ENCODE results near the gene MED13L. TPM values are rescaled to one million over a fixed set of nuclear protein-coding genes. Genes with fewer than 3 reads are reported as not detected.

MED13L gene

GRCh38 chr12:115920395-115921183 lies 356.9 kb downstream of the MED13L start:
- no peaks in the 10 kb centered on the region for H3K36me3 ChIP-seq (ENCODE audit: insufficient read depth, low read length)
- H3K4me1 ChIP-seq (ENCODE audit: control insufficient read depth, insufficient read depth, low read length): peaks cover 8% of the 10 kb centered on the region
- H3K9me3 ChIP-seq (replicated peaks; ENCODE audit: low read length): peaks cover 9% of the 10 kb centered on the region
- H3K27me3 ChIP-seq (ENCODE audit: control insufficient read depth, insufficient read depth, low read length): peaks cover 26% of the 10 kb centered on the region
- no peak overlapping the region for H3K4me3 ChIP-seq (ENCODE audit: low read length)
- H3K4me2 ChIP-seq (ENCODE audit: low read length): no peak overlapping the region
- no peak overlapping the region for H3K9ac ChIP-seq (ENCODE audit: low read depth, low read length)

GRCh38 chr12:115918763-115919162 lies 358.7 kb downstream of the MED13L start:
- peaks cover 9% of the 10 kb centered on the region for H3K9me3 ChIP-seq (replicated peaks; ENCODE audit: low read length)
- H3K4me1 ChIP-seq (ENCODE audit: control insufficient read depth, insufficient read depth, low read length): peaks cover 8% of the 10 kb centered on the region
- no peak overlapping the region for H3K9ac ChIP-seq (ENCODE audit: low read depth, low read length)
- H3K4me2 ChIP-seq (ENCODE audit: low read length): no peak overlapping the region
- H3K36me3 ChIP-seq (ENCODE audit: insufficient read depth, low read length): no peaks in the 10 kb centered on the region
- no peak overlapping the region for H3K4me3 ChIP-seq (ENCODE audit: low read length)
- peaks cover 24% of the 10 kb centered on the region for H3K27me3 ChIP-seq (ENCODE audit: control insufficient read depth, insufficient read depth, low read length)

GRCh38 chr12:115916910-115917668 lies 360.4 kb downstream of the MED13L start:
- no peak overlapping the region for H3K4me3 ChIP-seq (ENCODE audit: low read length)
- H3K4me1 ChIP-seq (ENCODE audit: control insufficient read depth, insufficient read depth, low read length): peaks cover 8% of the 10 kb centered on the region
- peak overlapping the region; percentile 57 for H3K4me2 ChIP-seq (ENCODE audit: low read length)
- H3K9me3 ChIP-seq (replicated peaks; ENCODE audit: low read length): no peaks in the 10 kb centered on the region
- H3K9ac ChIP-seq (ENCODE audit: low read depth, low read length): no peak overlapping the region
- H3K36me3 ChIP-seq (ENCODE audit: insufficient read depth, low read length): no peaks in the 10 kb centered on the region
- peaks cover 31% of the 10 kb centered on the region for H3K27me3 ChIP-seq (ENCODE audit: control insufficient read depth, insufficient read depth, low read length)

GRCh38 chr12:115914122-115914521 lies 363.4 kb downstream of the MED13L start:
- H3K9me3 ChIP-seq (replicated peaks; ENCODE audit: low read length): no peaks in the 10 kb centered on the region
- no peak overlapping the region for H3K4me2 ChIP-seq (ENCODE audit: low read length)
- no peak overlapping the region for H3K9ac ChIP-seq (ENCODE audit: low read depth, low read length)
- no peaks in the 10 kb centered on the region for H3K36me3 ChIP-seq (ENCODE audit: insufficient read depth, low read length)
- peaks cover 36% of the 10 kb centered on the region for H3K27me3 ChIP-seq (ENCODE audit: control insufficient read depth, insufficient read depth, low read length)
- H3K4me3 ChIP-seq (ENCODE audit: low read length): no peak overlapping the region
- H3K4me1 ChIP-seq (ENCODE audit: control insufficient read depth, insufficient read depth, low read length): no peaks in the 10 kb centered on the region

GRCh38 chr12:115912440-115912839 lies 365.1 kb downstream of the MED13L start:
- H3K27me3 ChIP-seq (ENCODE audit: control insufficient read depth, insufficient read depth, low read length): peaks cover 28% of the 10 kb centered on the region
- H3K9ac ChIP-seq (ENCODE audit: low read depth, low read length): no peak overlapping the region
- no peaks in the 10 kb centered on the region for H3K9me3 ChIP-seq (replicated peaks; ENCODE audit: low read length)
- H3K4me3 ChIP-seq (ENCODE audit: low read length): no peak overlapping the region
- no peaks in the 10 kb centered on the region for H3K36me3 ChIP-seq (ENCODE audit: insufficient read depth, low read length)
- H3K4me1 ChIP-seq (ENCODE audit: control insufficient read depth, insufficient read depth, low read length): no peaks in the 10 kb centered on the region
- no peak overlapping the region for H3K4me2 ChIP-seq (ENCODE audit: low read length)

GRCh38 chr12:115911360-115911759 lies 366.1 kb downstream of the MED13L start:
- no peaks in the 10 kb centered on the region for H3K36me3 ChIP-seq (ENCODE audit: insufficient read depth, low read length)
- peaks cover 22% of the 10 kb centered on the region for H3K27me3 ChIP-seq (ENCODE audit: control insufficient read depth, insufficient read depth, low read length)
- no peaks in the 10 kb centered on the region for H3K4me1 ChIP-seq (ENCODE audit: control insufficient read depth, insufficient read depth, low read length)
- H3K4me3 ChIP-seq (ENCODE audit: low read length): no peak overlapping the region
- no peak overlapping the region for H3K9ac ChIP-seq (ENCODE audit: low read depth, low read length)
- H3K4me2 ChIP-seq (ENCODE audit: low read length): no peak overlapping the region
- H3K9me3 ChIP-seq (replicated peaks; ENCODE audit: low read length): no peaks in the 10 kb centered on the region

- no peak overlapping the region for H3K4me2 ChIP-seq (ENCODE audit: low read length)
- peaks cover 13% of the 10 kb centered on the region for H3K27me3 ChIP-seq (ENCODE audit: control insufficient read depth, insufficient read depth, low read length)
- H3K4me3 ChIP-seq (ENCODE audit: low read length): no peak overlapping the region
- no peak overlapping the region for H3K9ac ChIP-seq (ENCODE audit: low read depth, low read length)
- no peaks in the 10 kb centered on the region for H3K9me3 ChIP-seq (replicated peaks; ENCODE audit: low read length)
- H3K36me3 ChIP-seq (ENCODE audit: insufficient read depth, low read length): no peaks in the 10 kb centered on the region
- no peaks in the 10 kb centered on the region for H3K4me1 ChIP-seq (ENCODE audit: control insufficient read depth, insufficient read depth, low read length)
These were observed 367.4 kb downstream of the MED13L start for GRCh38 chr12:115910057-115910456.

Small RNA genes within 50 kb of the gene (small RNA-seq; reads per million reads assigned to genes)
- gene MIR620: not detected
- not detected for gene RNU6-1188P
- not detected for gene SNRPGP18
